ENCODE measurements around the gene GTF2H4. TPM values are rescaled to one million over a fixed set of nuclear protein-coding genes. Genes with fewer than 3 reads are reported as not detected.
"Not testable (repeated sequence)": the region's sequence is repeated elsewhere in the genome, so short reads cannot be mapped to it uniquely, and the experiment has no call there.

GTF2H4 gene
- 10 to 100 TPM; 48.2 to 55.3 TPM for total RNA-seq
- 7.5 TPM for polyA plus RNA-seq

GRCh38 chr6:30907758-30908591, at the start of gene GTF2H4:
Gene GTF2H4, plus strand, starts transcription at chr6:30908207.
- Mint-ChIP-seq H3K27me3 (no peaks in the 10 kb centered on the region), H3K4me1 (peaks cover 20 to 28% (median 22%) of the 10 kb centered on the region in 3 donors), H3K9me3 (no peaks in the 10 kb centered on the region), H3K36me3 (peaks cover 4 to 37% (median 4%) of the 10 kb centered on the region in 3 donors), H3K27ac (peak within 1 kb of the TSS; percentile 40 to 95 (median 92)), H3K4me3 (peak within 1 kb of the TSS; percentile 97 to 100 (median 99))
- peaks cover 10% of the 10 kb centered on the region for H3K36me3 ChIP-seq (ENCODE audit: insufficient read depth, low read length)
- ChIA-PET CTCF (interaction anchor here (0.7 to 1.6 kb wide), 5 partner anchors 17 to 179 kb away, joined by 3 to 5 read pairs (median 3); no protein-coding TSS in a partner anchor), POLR2A (interaction anchor here (1.0 kb wide), 1 partner anchor 48 kb away, joined by 10 read pairs; no protein-coding TSS in a partner anchor)
- H3K4me1 ChIP-seq (ENCODE audit: insufficient read depth, low read length) = peaks cover 11% of the 10 kb centered on the region
- no peaks in the 10 kb centered on the region for H3K9me3 ChIP-seq (ENCODE audit: low read length)
- peak within 1 kb of the TSS; percentile 66 for H3K27ac ChIP-seq (ENCODE audit: low read depth, low read length)
- H3K4me3 ChIP-seq (ENCODE audit: low read length) = peak within 1 kb of the TSS; percentile 99
- H3K27me3 ChIP-seq (ENCODE audit: insufficient read depth, low read length, poor library complexity, severe bottlenecking) = no peaks in the 10 kb centered on the region
- peak; percentile 89 to 94 (median 90) for DNase-seq

GRCh38 chr6:30859726-30860125, 48.3 kb upstream of the GTF2H4 start:
- H3K9me3 ChIP-seq (ENCODE audit: low read length); CTCF ChIA-PET; H3K36me3 ChIP-seq (ENCODE audit: insufficient read depth, low read length); H3K4me1 ChIP-seq (ENCODE audit: insufficient read depth, low read length); H3K4me1 Mint-ChIP-seq; H3K27me3 Mint-ChIP-seq; H3K27ac ChIP-seq (ENCODE audit: low read depth, low read length); H3K27ac Mint-ChIP-seq; H3K4me3 Mint-ChIP-seq; DNase-seq; H3K27me3 ChIP-seq (ENCODE audit: insufficient read depth, low read length, poor library complexity, severe bottlenecking); H3K4me3 ChIP-seq (ENCODE audit: low read length): not testable (repeated sequence)
- Mint-ChIP-seq H3K9me3 (peaks cover 0 to 15% (median 4%) of the 10 kb centered on the region in 5 donors), H3K36me3 (peaks cover 0 to 17% (median 0%) of the 10 kb centered on the region in 3 donors)
- POLR2A ChIA-PET = interaction anchor here (0.6 kb wide), 1 partner anchor 228 kb away, joined by 3 read pairs; no protein-coding TSS in a partner anchor

GRCh38 chr6:30861257-30862048, 46.6 kb upstream of the GTF2H4 start:
- no peaks in the 10 kb centered on the region for H3K4me1 ChIP-seq (ENCODE audit: insufficient read depth, low read length)
- ChIA-PET CTCF (interaction anchor here (1.2 kb wide), 1 partner anchor 17 kb away, joined by 4 read pairs; no protein-coding TSS in a partner anchor), POLR2A (interaction anchor here (0.6 kb wide), 1 partner anchor 345 kb away, joined by 3 read pairs; no protein-coding TSS in a partner anchor)
- H3K9me3 Mint-ChIP-seq = peaks cover 0 to 15% (median 4%) of the 10 kb centered on the region in 5 donors
- peaks cover 0 to 17% (median 0%) of the 10 kb centered on the region in 3 donors for H3K36me3 Mint-ChIP-seq
- H3K4me3 ChIP-seq (ENCODE audit: low read length) = no peak overlapping the region
- no peaks in the 10 kb centered on the region for H3K36me3 ChIP-seq (ENCODE audit: insufficient read depth, low read length)
- H3K27ac ChIP-seq (ENCODE audit: low read depth, low read length) = no peak overlapping the region
- no peaks in the 10 kb centered on the region for H3K9me3 ChIP-seq (ENCODE audit: low read length)
- no peaks in the 10 kb centered on the region for H3K4me1 Mint-ChIP-seq
- no peaks in the 10 kb centered on the region for H3K27me3 ChIP-seq (ENCODE audit: insufficient read depth, low read length, poor library complexity, severe bottlenecking)
- no peak overlapping the region for H3K4me3 Mint-ChIP-seq
- no peak for DNase-seq
- H3K27ac Mint-ChIP-seq = peak overlapping the region in 1 of 8 donors; percentile 43
- H3K27me3 Mint-ChIP-seq = peaks cover 4% of the 10 kb centered on the region in 2 donors

- H3K36me3 Mint-ChIP-seq = peaks cover 0 to 17% (median 0%) of the 10 kb centered on the region in 3 donors
- peaks cover 0 to 15% (median 4%) of the 10 kb centered on the region in 5 donors for H3K9me3 Mint-ChIP-seq
- Histone ChIP-seq H3K4me1 (ENCODE audit: insufficient read depth, low read length) (no peaks in the 10 kb centered on the region), H3K4me3 (ENCODE audit: low read length) (no peak overlapping the region), H3K27ac (ENCODE audit: low read depth, low read length) (no peak overlapping the region), H3K27me3 (ENCODE audit: insufficient read depth, low read length, poor library complexity, severe bottlenecking) (no peaks in the 10 kb centered on the region), H3K9me3 (ENCODE audit: low read length) (no peaks in the 10 kb centered on the region), H3K36me3 (ENCODE audit: insufficient read depth, low read length) (no peaks in the 10 kb centered on the region)
- POLR2A ChIA-PET = interaction anchor here (0.6 kb wide), 1 partner anchor 346 kb away, joined by 3 read pairs; no protein-coding TSS in a partner anchor
- CTCF ChIA-PET = interaction anchor here (1.2 kb wide), 1 partner anchor 16 kb away, joined by 4 read pairs; no protein-coding TSS in a partner anchor
- H3K27me3 Mint-ChIP-seq = peaks cover 0 to 4% of the 10 kb centered on the region in 2 donors
- H3K4me3 Mint-ChIP-seq = no peak overlapping the region
- no peak overlapping the region for H3K27ac Mint-ChIP-seq
- H3K4me1 Mint-ChIP-seq = no peaks in the 10 kb centered on the region
- DNase-seq = no peak
Measured at GRCh38 chr6:30862156-30862875, 45.7 kb upstream of the GTF2H4 start.

GRCh38 chr6:30864325-30864724, 43.7 kb upstream of the GTF2H4 start:
- no peak for DNase-seq
- Histone ChIP-seq H3K9me3 (ENCODE audit: low read length) (no peaks in the 10 kb centered on the region), H3K4me1 (ENCODE audit: insufficient read depth, low read length) (no peaks in the 10 kb centered on the region), H3K27ac (ENCODE audit: low read depth, low read length) (no peak overlapping the region), H3K36me3 (ENCODE audit: insufficient read depth, low read length) (no peaks in the 10 kb centered on the region), H3K4me3 (ENCODE audit: low read length) (no peak overlapping the region), H3K27me3 (ENCODE audit: insufficient read depth, low read length, poor library complexity, severe bottlenecking) (no peaks in the 10 kb centered on the region)
- Mint-ChIP-seq H3K27me3 (peaks cover 0 to 4% of the 10 kb centered on the region in 2 donors), H3K9me3 (peaks cover 8 to 17% (median 12%) of the 10 kb centered on the region in 5 donors), H3K4me3 (no peak overlapping the region), H3K4me1 (no peaks in the 10 kb centered on the region), H3K36me3 (peaks cover 0 to 20% (median 0%) of the 10 kb centered on the region in 3 donors), H3K27ac (no peak overlapping the region)
- ChIA-PET CTCF (no interaction called here), POLR2A (no interaction called here)

- H3K4me3 ChIP-seq (ENCODE audit: low read length); POLR2A ChIA-PET; CTCF ChIA-PET; H3K27ac ChIP-seq (ENCODE audit: low read depth, low read length); H3K36me3 ChIP-seq (ENCODE audit: insufficient read depth, low read length); H3K4me3 Mint-ChIP-seq; H3K27me3 Mint-ChIP-seq; DNase-seq; H3K9me3 ChIP-seq (ENCODE audit: low read length); H3K4me1 ChIP-seq (ENCODE audit: insufficient read depth, low read length); H3K27me3 ChIP-seq (ENCODE audit: insufficient read depth, low read length, poor library complexity, severe bottlenecking): not testable (repeated sequence)
- Mint-ChIP-seq H3K4me1 (peaks cover 0 to 12% (median 3%) of the 10 kb centered on the region in 3 donors), H3K36me3 (peaks cover 5 to 30% (median 6%) of the 10 kb centered on the region in 3 donors), H3K27ac (peak overlapping the region in 1 of 8 donors; percentile 48), H3K9me3 (peaks cover 21 to 38% (median 30%) of the 10 kb centered on the region in 5 donors)
Measured at GRCh38 chr6:30869241-30869749, 38.7 kb upstream of the GTF2H4 start.

- Mint-ChIP-seq H3K27me3 (peaks cover 0 to 8% of the 10 kb centered on the region in 2 donors), H3K4me1 (peaks cover 0 to 12% (median 3%) of the 10 kb centered on the region in 3 donors), H3K4me3 (no peak overlapping the region), H3K9me3 (peaks cover 21 to 38% (median 30%) of the 10 kb centered on the region in 5 donors), H3K36me3 (peaks cover 5 to 30% (median 6%) of the 10 kb centered on the region in 3 donors), H3K27ac (peak overlapping the region in 1 of 8 donors; percentile 2)
- no peaks in the 10 kb centered on the region for H3K27me3 ChIP-seq (ENCODE audit: insufficient read depth, low read length, poor library complexity, severe bottlenecking)
- no peaks in the 10 kb centered on the region for H3K36me3 ChIP-seq (ENCODE audit: insufficient read depth, low read length)
- no peak overlapping the region for H3K4me3 ChIP-seq (ENCODE audit: low read length)
- DNase-seq = no peak
- CTCF ChIA-PET = no interaction called here
- no peak overlapping the region for H3K27ac ChIP-seq (ENCODE audit: low read depth, low read length)
- H3K9me3 ChIP-seq (ENCODE audit: low read length) = no peaks in the 10 kb centered on the region
- POLR2A ChIA-PET = interaction anchor here (0.7 kb wide), 1 partner anchor 36 kb away, joined by 5 read pairs; no protein-coding TSS in a partner anchor
- no peaks in the 10 kb centered on the region for H3K4me1 ChIP-seq (ENCODE audit: insufficient read depth, low read length)
Measured at GRCh38 chr6:30870546-30870945, 37.5 kb upstream of the GTF2H4 start.
